ENCODE measurements around the gene AP4B1.
A peak's percentile ranks its signal among the peaks of the same experiment; 100 is the strongest.

Gene AP4B1

GRCh38 chr1:113886417-113887401 lies 17.9 kb downstream of the AP4B1 start:
- Histone ChIP-seq H3K4me1 (ENCODE audit: control insufficient read depth, insufficient read depth, low read length) (peaks cover 19% of the 10 kb centered on the region), H3K36me3 (ENCODE audit: control insufficient read depth, insufficient read depth, low read length) (no peaks in the 10 kb centered on the region), H3K4me3 (ENCODE audit: low read length) (peak overlapping the region; percentile 21), H3K9me3 (ENCODE audit: control insufficient read depth, low read length) (no peaks in the 10 kb centered on the region), H3K27me3 (ENCODE audit: control insufficient read depth, insufficient read depth, low read length) (no peaks in the 10 kb centered on the region), H3K9ac (ENCODE audit: low read length) (peak overlapping the region; percentile 67)

DNA sequence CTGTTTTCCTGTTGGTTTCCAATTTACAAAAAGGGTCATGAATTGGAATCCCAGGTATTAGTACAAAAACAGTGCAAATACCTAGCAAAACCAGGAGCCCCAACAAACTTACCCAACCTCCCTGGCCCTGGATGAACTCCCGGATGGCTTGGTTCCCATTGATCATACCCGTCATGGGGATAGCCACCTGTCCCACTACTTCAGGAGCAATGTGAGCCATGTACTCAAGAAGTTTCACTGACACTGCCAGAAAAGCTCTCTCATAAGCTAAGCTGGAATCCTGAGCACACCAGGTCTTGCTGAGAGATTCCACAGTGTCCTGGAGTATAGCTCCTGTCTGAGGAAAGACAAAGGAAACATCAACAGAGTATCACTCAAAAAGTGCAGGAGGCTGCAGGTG lies 22.9 kb downstream of the AP4B1 start:
- Histone ChIP-seq H3K27me3 (ENCODE audit: control insufficient read depth, insufficient read depth, low read length) (no peaks in the 10 kb centered on the region), H3K4me1 (ENCODE audit: control insufficient read depth, insufficient read depth, low read length) (peaks cover 15% of the 10 kb centered on the region), H3K4me3 (ENCODE audit: low read length) (no peak overlapping the region), H3K9me3 (ENCODE audit: control insufficient read depth, low read length) (no peaks in the 10 kb centered on the region), H3K36me3 (ENCODE audit: control insufficient read depth, insufficient read depth, low read length) (no peaks in the 10 kb centered on the region), H3K9ac (ENCODE audit: low read length) (no peak overlapping the region)

DNA sequence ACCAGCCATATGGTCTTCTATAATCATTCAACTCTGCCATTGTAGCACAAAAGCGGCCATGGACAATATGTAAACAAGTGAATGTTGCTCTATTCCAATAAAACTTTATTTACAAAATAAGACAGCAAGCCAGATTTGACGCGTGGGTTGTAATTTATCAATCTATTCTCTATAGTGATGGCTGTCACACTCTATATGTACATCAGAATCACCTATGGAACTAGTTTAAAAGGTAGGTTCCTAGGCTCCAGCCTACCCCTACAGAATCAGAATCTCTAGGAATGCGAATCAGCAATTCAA lies 24.9 kb downstream of the AP4B1 start:
- Histone ChIP-seq H3K9me3 (ENCODE audit: control insufficient read depth, low read length) (no peaks in the 10 kb centered on the region), H3K4me3 (ENCODE audit: low read length) (no peak overlapping the region), H3K36me3 (ENCODE audit: control insufficient read depth, insufficient read depth, low read length) (no peaks in the 10 kb centered on the region), H3K27me3 (ENCODE audit: control insufficient read depth, insufficient read depth, low read length) (no peaks in the 10 kb centered on the region), H3K9ac (ENCODE audit: low read length) (no peak overlapping the region), H3K4me1 (ENCODE audit: control insufficient read depth, insufficient read depth, low read length) (peaks cover 8% of the 10 kb centered on the region)

DNA sequence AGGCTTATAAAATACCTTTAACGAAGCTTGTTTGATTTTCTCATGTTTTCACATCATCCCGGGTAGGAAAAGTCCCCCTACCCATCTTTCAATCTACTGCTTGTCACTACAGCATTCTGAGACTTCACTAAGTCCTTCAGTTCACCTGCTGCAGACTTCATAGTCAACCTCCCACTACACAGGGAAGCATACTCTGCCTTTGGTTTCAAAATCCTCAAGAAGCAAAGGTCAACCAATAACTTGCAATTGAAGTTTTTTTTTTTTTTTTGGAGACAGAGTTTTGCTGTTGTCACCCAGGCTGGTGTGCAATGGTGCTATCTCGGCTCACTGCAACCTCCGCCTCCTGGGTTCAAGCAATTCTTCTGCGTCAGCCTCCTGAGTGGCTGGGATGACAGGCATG lies 28.4 kb downstream of the AP4B1 start:
- no peaks in the 10 kb centered on the region for H3K27me3 ChIP-seq (ENCODE audit: control insufficient read depth, insufficient read depth, low read length)
- H3K36me3 ChIP-seq (ENCODE audit: control insufficient read depth, insufficient read depth, low read length) = no peaks in the 10 kb centered on the region
- peaks cover 7% of the 10 kb centered on the region for H3K4me1 ChIP-seq (ENCODE audit: control insufficient read depth, insufficient read depth, low read length)
- H3K9ac ChIP-seq (ENCODE audit: low read length) = no peak overlapping the region
- no peak overlapping the region for H3K4me3 ChIP-seq (ENCODE audit: low read length)
- H3K9me3 ChIP-seq (ENCODE audit: control insufficient read depth, low read length) = no peaks in the 10 kb centered on the region

DNA sequence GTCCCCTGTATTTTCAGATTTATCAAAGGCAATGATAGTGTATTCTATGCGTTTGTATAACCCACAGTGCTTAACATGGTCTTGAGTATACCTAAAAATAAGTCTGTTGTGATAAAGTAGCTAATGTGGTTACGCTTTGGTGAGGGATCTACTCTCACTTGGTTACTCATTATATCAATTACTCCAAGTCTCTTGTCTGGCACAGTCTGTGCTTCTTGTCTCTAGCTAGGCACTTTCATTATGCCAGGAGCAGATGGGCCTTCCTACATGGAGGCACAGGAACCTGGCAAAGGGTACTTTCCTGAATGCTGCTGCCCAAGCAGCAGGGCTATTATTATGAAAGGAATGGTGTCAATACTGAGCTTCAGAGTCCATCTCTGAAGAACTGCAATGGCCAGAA lies 28.9 kb downstream of the AP4B1 start:
- no peak overlapping the region for H3K9ac ChIP-seq (ENCODE audit: low read length)
- peaks cover 2% of the 10 kb centered on the region for H3K4me1 ChIP-seq (ENCODE audit: control insufficient read depth, insufficient read depth, low read length)
- H3K27me3 ChIP-seq (ENCODE audit: control insufficient read depth, insufficient read depth, low read length) = no peaks in the 10 kb centered on the region
- no peaks in the 10 kb centered on the region for H3K9me3 ChIP-seq (ENCODE audit: control insufficient read depth, low read length)
- no peaks in the 10 kb centered on the region for H3K36me3 ChIP-seq (ENCODE audit: control insufficient read depth, insufficient read depth, low read length)
- no peak overlapping the region for H3K4me3 ChIP-seq (ENCODE audit: low read length)

DNA sequence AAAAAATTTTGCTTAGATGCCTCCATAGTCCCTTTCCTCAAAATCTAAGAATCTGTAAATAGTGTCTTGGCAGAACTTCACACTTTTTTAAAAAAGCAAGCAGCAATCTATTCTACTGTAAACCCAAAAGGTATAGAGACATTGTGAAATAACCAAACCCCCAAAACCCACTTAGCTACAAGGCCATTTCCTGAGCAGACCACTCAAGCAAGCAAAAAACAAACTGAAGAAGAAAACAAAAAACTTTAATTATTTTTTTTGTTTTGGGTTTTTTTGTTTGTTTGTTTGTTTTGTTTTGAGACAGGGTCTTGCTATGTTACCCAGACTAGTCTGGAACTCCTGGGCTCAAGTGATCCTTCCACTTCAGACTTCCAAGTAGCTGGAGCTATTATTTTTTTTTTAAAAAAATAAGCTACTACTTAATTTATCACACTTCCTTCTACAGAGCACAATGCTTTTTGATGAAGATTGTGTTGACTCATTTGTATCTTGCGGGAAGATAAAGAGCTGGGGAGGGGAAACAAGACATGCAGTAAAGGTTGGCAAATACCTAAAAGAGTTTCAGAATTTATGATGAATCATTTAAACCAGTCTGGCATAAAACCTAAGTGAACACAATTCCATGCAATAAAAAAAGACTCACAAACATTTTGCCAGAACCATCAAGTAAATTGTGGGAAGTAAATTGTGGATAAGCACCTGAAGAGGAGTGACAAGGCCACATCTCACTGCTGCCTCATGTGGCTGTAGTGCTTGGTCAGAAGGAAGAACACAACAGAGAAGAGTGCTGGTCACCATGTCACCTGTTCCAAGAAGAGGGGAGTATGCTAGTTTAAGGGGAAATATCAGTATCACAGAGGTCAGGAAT lies 30.4 kb downstream of the AP4B1 start:
- Histone ChIP-seq H3K27me3 (ENCODE audit: control insufficient read depth, insufficient read depth, low read length) (no peaks in the 10 kb centered on the region), H3K4me3 (ENCODE audit: low read length) (no peak overlapping the region), H3K36me3 (ENCODE audit: control insufficient read depth, insufficient read depth, low read length) (no peaks in the 10 kb centered on the region), H3K4me1 (ENCODE audit: control insufficient read depth, insufficient read depth, low read length) (no peaks in the 10 kb centered on the region), H3K9me3 (ENCODE audit: control insufficient read depth, low read length) (no peaks in the 10 kb centered on the region), H3K9ac (ENCODE audit: low read length) (no peak overlapping the region)

- H3K9me3 ChIP-seq (ENCODE audit: control insufficient read depth, low read length) = no peaks in the 10 kb centered on the region
- no peaks in the 10 kb centered on the region for H3K36me3 ChIP-seq (ENCODE audit: control insufficient read depth, insufficient read depth, low read length)
- no peak overlapping the region for H3K4me3 ChIP-seq (ENCODE audit: low read length)
- no peaks in the 10 kb centered on the region for H3K4me1 ChIP-seq (ENCODE audit: control insufficient read depth, insufficient read depth, low read length)
- no peak overlapping the region for H3K9ac ChIP-seq (ENCODE audit: low read length)
- H3K27me3 ChIP-seq (ENCODE audit: control insufficient read depth, insufficient read depth, low read length) = no peaks in the 10 kb centered on the region
Observed at GRCh38 chr1:113872219-113872935, 32.2 kb downstream of the AP4B1 start.

- no peaks in the 10 kb centered on the region for H3K9me3 ChIP-seq (ENCODE audit: control insufficient read depth, low read length)
- H3K27me3 ChIP-seq (ENCODE audit: control insufficient read depth, insufficient read depth, low read length) = no peaks in the 10 kb centered on the region
- no peak within 1 kb of the TSS for H3K4me3 ChIP-seq (ENCODE audit: low read length)
- H3K9ac ChIP-seq (ENCODE audit: low read length) = no peak within 1 kb of the TSS
- no peaks in the 10 kb centered on the region for H3K36me3 ChIP-seq (ENCODE audit: control insufficient read depth, insufficient read depth, low read length)
- H3K4me1 ChIP-seq (ENCODE audit: control insufficient read depth, insufficient read depth, low read length) = no peaks in the 10 kb centered on the region
Observed at GRCh38 chr1:113871597-113872113, 32.9 kb downstream of the AP4B1 start, which contains the start of gene PTPN22. TSS of gene PTPN22 (minus strand) at chr1:113871712.

- Histone ChIP-seq H3K9me3 (ENCODE audit: control insufficient read depth, low read length) (no peaks in the 10 kb centered on the region), H3K36me3 (ENCODE audit: control insufficient read depth, insufficient read depth, low read length) (no peaks in the 10 kb centered on the region), H3K9ac (ENCODE audit: low read length) (no peak overlapping the region), H3K27me3 (ENCODE audit: control insufficient read depth, insufficient read depth, low read length) (no peaks in the 10 kb centered on the region), H3K4me3 (ENCODE audit: low read length) (no peak overlapping the region), H3K4me1 (ENCODE audit: control insufficient read depth, insufficient read depth, low read length) (no peaks in the 10 kb centered on the region)
Observed at GRCh38 chr1:113870778-113871177, 33.8 kb downstream of the AP4B1 start.

- Histone ChIP-seq H3K4me1 (ENCODE audit: control insufficient read depth, insufficient read depth, low read length) (no peaks in the 10 kb centered on the region), H3K4me3 (ENCODE audit: low read length) (no peak overlapping the region), H3K9me3 (ENCODE audit: control insufficient read depth, low read length) (no peaks in the 10 kb centered on the region), H3K27me3 (ENCODE audit: control insufficient read depth, insufficient read depth, low read length) (no peaks in the 10 kb centered on the region), H3K36me3 (ENCODE audit: control insufficient read depth, insufficient read depth, low read length) (no peaks in the 10 kb centered on the region), H3K9ac (ENCODE audit: low read length) (no peak overlapping the region)
Observed at GRCh38 chr1:113868387-113869083, 36.1 kb downstream of the AP4B1 start.

DNA sequence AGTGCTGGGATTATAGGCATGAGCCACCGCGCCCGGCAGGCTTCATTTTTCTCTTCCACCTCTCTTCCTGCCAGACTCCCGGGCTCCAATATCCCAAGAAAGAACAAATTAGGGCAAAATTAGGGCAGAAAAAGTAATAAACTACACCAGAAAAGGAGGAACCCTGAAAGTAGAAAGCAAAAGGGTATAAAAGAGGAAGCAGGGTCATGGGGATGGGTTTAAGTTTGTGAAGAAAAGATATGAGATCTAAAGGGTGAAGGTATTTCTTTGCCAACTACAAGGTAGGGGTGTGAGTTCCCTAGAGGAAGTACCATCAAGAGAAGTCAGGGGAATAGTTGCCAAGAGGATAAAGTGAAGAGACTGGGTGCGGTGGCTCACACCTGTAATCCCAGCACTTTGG lies 43.0 kb downstream of the AP4B1 start:
- Histone ChIP-seq H3K4me1 (ENCODE audit: control insufficient read depth, insufficient read depth, low read length) (no peaks in the 10 kb centered on the region), H3K9ac (ENCODE audit: low read length) (no peak overlapping the region), H3K27me3 (ENCODE audit: control insufficient read depth, insufficient read depth, low read length) (no peaks in the 10 kb centered on the region), H3K36me3 (ENCODE audit: control insufficient read depth, insufficient read depth, low read length) (no peaks in the 10 kb centered on the region), H3K9me3 (ENCODE audit: control insufficient read depth, low read length) (no peaks in the 10 kb centered on the region), H3K4me3 (ENCODE audit: low read length) (no peak overlapping the region)
